Inflammatory macrophage treated with lipopolysaccharide for 4 hours (primary cell): Measurements from ENCODE around the gene HDC.

Experiments used
- DNase-seq: peaks from one replicate; pipeline ENCODE4 v3.0.0-alpha.2; 2020

Gene HDC, protein sequence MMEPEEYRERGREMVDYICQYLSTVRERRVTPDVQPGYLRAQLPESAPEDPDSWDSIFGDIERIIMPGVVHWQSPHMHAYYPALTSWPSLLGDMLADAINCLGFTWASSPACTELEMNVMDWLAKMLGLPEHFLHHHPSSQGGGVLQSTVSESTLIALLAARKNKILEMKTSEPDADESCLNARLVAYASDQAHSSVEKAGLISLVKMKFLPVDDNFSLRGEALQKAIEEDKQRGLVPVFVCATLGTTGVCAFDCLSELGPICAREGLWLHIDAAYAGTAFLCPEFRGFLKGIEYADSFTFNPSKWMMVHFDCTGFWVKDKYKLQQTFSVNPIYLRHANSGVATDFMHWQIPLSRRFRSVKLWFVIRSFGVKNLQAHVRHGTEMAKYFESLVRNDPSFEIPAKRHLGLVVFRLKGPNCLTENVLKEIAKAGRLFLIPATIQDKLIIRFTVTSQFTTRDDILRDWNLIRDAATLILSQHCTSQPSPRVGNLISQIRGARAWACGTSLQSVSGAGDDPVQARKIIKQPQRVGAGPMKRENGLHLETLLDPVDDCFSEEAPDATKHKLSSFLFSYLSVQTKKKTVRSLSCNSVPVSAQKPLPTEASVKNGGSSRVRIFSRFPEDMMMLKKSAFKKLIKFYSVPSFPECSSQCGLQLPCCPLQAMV

DNA sequence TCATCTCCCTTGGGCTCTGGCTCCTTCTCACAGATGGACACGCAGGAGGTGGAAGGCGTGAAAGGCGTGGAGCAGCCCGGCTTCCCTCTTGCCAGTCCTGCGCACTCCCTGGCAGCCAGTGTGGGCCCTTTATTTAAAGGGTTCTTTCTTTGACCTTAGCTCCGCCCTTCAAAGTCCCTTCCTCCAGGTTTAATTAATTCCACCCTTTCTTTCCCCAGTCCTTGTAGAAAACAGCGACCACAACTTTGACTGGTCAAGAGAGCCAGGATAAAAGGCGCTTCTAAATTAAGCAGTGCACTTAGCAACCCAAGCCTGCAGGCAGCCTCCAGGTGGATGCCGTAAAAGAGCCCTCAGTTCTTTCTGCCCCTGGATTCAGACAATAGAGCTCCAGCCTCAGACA is at the start of gene HDC:
Gene HDC, minus strand, starts transcription at position 107 of the 400 bp plus-strand sequence. Its CDS starts 103 bp downstream, at position 4.
- DNase-seq, result no peak

DNA sequence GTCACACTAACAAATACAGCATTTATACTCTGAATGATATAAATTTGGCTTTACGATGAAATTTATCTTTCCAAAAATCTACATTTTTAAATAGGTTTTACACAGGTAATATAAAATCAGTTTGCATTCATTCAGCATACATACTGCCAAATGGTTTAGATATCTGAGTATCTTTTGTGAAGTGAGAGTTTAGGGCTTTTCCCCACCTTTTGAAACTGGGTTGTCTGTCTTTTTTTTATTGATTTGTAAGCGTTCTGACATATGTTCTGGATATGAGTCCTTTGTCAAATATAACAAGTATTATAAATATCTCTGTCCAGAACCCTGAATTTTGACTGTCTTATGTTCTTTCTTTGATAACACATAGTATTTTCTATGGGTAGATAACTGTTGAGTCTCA is 47.1 kb upstream of the HDC start:
- DNase-seq, result no peak

DNA sequence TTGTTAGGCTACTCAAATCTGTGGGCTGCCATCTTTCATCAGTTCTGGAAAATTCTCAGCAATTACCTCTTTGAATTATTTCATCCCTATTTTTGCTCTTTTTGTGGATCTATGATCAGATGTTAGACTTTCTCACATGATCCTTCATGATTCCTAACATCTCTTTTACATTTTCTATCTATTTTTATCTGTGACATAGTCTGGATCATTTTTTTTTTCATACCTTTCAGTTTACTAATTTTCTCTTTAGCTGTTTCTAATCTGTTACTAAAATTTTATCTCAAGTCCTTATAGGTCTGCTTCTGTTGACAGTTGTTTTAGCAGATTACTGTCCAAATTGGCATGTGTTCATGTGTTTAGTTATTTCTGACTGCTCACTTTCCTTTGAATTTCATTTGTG is 42.3 kb upstream of the HDC start:
- DNase-seq, result no peak

DNA sequence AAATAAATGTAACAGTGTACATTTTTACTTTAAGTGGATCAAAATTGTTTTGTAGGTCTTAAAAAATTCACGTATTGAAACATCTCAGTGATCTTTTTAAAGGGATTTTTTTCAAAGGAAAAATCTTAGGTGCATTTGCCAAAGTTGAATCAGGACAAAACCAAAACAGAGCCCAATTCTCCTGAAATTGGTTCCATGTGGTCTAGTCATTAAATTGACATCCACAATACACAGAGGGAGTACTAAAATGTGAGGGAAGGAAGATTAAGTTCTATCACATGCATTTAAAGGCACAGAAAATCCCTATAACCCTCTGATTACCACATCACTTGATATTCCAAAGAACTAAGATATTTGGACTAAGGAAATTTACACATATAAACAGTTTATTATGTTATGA is 39.3 kb upstream of the HDC start:
- DNase-seq, result no peak

DNA sequence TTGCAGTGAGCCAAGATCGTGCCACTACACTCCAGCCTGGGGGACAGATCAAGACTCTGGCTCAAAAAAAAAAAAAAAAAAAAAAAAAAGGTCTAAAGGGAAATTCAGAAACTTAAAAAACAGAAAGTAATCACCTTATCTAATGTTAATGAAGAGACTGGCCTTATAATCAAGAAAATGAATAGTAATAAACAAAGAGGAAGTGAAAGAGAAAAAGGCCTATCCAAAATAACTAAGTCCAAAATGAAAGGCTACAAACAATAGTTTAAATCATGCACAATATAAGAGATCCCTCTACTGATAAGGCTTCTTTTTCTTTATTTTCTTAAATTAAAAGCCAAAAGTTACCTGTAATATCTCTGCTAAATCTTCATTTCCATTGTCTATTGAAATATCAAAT is 37.1 kb upstream of the HDC start:
- DNase-seq, result no peak

DNA sequence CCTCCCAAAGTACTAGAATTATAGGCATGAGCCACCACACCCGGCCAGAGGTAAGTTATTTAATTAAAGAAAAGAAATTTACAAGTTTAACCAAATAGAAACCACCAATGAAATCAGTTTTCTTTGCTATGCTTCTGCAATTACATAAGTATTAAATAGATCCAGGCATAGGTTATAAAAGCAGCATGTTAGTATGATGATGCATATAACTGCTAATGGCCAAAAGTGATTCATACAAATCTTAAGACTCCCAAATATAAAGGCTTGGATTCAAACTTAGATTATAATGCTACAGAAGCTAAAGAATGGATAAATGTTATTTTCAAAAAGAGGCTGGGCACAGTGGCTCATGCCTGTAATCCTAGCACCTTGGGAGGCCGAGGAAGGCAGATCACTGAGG is 32.8 kb upstream of the HDC start:
- no peak for DNase-seq

DNA sequence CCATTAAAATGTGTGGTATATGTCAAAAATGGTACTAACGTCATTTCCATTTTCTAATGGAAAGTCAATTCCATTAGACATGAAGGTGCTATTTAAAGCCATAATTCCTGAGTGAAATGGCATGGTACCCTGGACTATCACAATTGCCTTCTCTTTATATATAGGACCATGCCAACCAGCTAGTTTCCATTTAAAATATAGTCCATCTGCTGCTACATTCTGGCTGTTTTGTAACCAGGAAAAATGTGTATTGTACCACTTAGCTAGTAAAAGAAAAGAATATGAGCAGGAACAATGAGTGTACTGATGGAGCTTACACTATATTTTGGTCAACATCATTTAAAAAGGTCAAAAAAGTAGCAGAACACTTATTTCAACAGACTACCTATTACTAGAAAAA is 30.4 kb upstream of the HDC start:
- DNase-seq, result no peak

DNA sequence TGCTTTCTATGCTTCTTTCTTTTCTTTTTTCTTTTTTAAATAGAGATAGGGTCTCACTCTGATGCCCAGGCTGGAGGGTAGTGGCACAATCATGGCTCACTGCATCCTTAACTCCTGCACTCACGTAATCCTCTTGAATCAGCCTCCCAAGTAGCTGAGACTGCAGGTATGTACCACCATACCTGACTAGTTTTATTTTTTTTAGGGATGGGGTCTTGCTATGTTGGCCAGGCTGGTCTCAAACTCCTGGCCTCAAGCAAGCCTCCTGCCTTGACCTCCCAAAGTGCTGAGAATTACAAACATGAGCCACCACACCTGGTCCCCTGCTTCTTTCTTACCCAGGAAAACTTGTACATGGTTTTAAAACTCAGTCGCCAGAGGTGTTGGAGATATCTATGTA is 24.2 kb upstream of the HDC start:
- no peak for DNase-seq

DNA sequence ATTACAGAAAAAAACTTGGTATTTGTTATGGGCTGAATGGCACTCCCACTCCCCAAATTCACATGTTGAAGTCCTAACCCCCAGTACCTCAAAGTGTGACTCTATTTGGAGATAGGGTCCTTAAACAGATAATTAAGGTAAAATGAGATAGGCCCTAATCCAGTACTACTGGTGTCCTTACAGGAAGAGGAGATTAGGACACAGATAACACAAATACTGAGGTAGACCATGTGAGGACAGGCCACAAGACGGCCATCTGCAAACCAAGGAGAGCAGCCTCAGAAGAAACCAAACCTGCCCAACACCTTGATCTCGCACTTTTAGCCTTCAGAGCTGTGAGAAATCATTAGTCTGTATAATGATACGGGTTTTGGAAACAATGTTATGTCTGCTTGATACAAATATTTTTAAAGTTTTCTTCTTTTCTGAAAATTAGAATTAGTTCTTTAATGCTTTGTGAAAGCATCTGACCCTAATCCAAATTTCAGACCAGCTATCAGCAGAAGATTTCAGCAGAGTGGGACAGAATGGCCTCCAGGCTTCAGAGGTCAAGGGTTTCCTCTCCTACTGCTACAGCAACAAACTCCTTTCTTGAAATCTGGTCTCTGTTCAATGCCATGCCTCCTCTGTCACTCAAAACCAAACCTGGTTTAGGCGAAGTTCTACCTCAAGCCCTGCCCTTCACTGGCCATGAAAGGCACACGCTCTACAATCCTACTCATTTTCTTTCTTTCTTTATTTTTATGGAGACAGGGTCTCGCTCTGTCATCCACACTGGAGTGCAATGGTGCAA is 22.0 kb upstream of the HDC start:
- DNase-seq, result no peak

DNA sequence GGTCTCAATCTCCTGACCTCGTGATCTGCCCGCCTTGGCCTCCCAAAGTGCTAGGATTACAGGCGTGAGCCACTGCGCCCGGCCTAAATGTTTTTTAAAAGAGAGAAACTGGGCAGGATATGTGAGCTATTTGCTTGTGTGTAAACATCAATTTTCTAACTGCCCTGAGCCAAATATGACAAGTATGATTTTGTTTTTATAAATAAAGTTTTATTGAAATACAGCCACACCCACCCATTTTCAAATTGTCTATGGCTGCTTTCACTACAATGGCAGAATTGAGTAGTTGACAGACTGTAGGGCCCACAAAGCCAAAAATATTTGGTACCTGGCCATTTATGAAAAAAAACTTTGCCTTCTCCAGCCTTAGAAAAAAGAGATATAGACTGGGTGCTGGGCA is 15.9 kb upstream of the HDC start:
- no peak for DNase-seq

DNA sequence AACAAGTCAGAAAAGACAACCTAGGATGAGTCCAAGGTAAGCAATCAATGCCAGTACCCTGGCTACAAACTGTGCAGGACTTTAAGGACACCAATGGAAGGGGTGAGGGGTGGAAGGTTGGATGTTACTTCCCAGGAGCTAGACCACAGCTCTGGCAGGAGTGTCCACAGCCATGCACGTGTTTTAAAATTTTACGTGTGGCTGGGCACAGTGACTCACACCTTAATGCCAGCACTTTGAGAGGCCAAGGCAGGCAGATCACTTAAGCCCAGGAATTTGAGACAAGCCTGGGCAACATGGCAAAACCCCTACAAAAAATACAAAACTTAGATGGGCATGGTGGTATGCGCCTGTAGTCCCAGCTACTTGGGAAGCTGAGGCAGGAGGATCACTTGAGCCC is 14.7 kb upstream of the HDC start:
- no peak for DNase-seq

DNA sequence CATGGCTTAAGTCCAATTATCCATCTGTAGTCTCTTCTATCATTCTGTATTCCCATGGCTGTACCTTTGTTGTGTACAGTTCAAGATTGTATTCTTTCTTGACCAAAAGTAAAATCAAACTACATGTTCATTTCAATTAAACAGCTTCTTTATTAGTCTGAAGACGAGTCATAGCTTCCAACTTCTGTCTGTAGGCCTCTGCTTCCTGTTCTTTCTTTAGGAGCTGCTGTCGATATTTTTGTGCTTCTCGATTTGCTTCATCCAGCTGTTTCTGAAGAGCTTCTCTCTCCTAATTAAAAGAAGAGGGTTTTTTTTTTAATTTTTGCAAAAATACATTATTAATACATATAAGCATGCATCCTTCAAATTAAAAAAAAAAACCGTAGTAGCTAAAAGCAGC is 13.0 kb upstream of the HDC start:
- peak; percentile 59 for DNase-seq

DNA sequence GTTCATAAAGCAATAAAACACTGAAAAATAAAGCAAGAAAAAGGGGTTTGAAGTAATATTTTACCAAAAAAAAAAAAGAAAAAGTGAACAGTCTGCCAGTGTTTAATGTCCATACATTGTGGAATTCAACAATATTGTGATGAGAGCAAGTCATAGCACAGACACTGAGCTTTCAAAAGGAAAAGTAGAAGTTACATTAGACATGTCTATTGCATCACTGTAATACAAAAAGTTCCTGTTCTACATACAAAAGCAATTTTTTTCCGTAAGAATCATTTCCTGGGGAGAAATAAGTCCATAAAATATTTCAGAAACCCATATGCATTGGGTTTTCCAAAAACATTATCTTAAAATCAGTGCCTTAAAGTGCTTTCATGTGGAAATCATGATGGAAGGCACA is 11.8 kb upstream of the HDC start:
- DNase-seq, result peak; percentile 80

DNA sequence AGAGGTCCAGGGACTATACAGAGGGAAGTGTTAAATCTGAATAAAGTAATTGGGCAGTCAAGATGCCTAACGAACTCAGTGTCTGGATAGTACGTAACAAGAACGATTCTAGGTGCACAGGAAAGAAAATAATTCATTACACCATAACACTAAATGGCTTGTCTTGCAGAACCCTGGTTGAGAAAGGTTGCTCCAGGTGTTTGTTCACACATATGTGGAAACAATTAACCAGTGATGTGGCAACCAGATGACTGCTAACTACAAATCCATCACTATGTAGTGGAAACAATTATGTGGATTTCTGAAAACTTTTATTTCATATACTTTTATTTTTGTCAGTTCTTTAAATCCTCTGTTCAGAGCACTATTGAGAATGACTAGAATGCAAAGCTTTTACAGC is 10.4 kb upstream of the HDC start:
- DNase-seq, result peak; percentile 3

DNA sequence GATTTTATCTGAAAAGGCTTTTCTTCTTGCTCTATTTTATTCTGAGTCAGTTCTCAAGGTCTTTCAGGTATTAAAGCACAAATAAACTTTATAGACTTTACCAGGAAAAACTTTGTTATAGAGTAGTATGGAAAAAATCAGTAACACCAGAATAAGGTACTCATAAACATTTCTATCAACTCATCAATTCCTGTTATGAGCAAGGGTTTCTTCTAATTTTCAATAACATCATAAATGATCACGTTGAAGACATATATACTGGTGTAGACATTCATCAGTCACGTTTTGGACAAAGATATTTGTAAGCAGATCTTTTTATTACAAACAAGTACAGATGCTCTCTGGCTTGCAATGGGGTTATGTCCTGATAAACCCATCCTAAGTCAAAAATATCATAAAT is 9.6 kb upstream of the HDC start:
- no peak for DNase-seq

DNA sequence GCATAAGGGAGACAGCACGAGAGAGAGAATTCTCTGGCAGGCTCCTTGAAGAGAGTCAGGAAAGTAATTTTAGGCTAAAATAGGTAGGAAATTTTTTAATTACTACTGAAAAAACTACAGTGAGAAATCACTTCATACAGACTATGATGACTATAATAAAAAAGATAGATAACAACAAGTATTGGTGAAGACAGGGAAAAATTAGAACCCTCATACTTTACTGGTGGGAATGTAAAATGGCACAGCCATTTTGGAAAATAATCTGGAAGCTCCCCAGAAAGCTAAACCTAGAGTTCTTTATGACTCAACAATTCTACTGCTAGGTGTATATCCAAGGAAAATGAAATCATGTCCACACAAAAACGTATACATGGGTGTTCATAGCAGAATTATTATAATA is 2.1 kb upstream of the HDC start:
- DNase-seq, result no peak

DNA sequence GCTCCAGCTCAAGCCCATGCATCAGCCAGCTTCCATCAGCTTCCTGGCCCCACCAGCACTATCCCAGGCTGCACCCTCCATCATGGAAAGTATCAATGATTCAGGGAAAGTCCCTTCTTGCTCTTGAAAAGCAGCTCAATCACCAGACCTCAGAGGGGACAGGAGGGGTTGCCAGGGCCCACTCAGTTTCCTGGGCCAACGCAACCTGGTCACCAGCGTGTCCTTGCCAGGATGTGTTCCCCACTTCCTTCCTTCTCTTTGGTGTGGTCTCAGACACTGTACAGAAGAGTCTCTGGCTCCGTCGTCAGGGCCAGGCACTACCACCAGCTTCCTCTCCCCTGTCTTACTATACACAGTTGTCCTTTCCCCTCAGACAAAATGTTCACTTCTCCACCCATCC is 3.0 kb downstream of the HDC start:
- peak; percentile 4 for DNase-seq

DNA sequence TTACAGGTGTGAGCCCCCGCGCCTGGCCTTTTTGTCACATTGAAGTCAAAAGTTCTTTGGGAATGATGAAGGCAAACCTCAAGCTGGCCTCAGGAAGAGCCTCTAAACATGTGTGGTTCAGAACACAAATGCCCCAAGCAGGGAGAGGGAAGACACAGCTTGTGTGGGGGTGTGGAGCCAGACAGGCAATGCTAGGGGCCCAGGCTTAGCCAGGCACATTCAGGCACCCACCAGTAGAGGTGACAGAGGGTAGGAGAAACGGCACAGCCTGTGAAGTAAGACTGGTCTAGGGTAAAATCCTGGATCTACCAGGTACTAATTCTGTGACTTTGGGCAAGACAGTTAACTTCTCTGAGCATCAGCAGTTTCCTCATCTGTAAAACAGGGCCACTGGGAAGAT is 3.5 kb downstream of the HDC start:
- DNase-seq, result no peak

DNA sequence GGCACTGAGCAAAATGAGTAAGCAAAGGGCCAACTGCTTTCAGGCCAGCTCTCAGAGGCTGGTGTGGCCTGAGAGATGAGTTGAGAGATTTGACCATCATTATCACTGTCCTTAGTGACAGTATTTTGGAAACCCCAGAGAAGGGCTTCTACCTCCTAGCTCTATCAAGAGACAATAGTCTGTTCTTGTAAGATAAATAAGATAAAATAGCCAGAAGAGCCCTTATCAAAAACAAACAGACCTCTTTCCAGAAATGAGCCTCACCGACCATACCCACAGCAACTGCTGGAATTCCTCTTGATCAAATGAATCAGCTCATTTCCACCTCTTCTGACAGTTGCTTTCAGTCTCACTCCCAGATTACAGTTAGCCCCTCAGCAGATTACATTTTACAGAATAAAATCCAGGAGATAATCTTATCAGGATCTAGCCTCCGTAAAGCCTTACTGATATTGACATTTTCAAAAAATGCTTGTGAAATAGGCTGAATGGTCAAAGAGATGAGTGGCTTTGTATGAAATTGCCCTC is 4.5 kb downstream of the HDC start:
- DNase-seq, result no peak

DNA sequence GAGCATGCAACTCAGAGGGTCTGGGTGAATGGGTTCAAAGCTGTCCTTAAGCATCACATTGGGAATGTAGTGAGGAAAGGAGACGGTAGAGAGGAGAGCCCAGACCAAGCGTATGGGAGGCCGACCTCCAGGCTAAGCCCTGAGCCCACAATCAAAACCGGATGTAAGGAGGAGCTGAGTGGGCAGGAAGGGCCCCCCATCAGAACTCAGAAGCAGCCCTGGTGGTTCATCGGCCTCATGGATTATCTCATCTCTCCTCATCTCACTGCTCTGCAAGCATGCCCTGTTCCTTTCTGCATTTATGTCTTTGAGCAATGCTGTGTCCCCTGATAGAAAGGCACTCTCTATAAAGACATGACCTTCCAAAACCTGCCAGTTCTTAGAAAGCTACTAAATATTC is 6.2 kb downstream of the HDC start:
- no peak for DNase-seq

DNA sequence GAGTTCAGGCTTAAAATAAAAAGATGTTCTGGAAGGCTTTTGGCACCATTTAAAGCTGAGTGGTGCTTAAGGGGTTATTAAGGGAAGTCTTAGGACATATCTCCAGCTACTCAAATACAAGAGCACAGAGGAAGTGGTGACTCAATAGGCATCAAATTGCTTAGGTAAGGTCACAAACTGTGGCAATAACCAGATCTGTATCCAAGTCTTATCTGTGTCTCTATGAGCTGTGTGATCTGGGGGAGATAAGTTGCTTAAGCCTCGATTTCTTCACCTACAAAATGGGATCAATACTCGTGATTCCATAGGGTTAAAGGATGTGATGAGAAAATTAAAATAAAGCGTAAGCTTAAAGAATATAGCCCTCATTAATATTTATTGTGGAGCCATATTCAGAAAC is 7.6 kb downstream of the HDC start:
- DNase-seq, result peak; percentile 79

DNA sequence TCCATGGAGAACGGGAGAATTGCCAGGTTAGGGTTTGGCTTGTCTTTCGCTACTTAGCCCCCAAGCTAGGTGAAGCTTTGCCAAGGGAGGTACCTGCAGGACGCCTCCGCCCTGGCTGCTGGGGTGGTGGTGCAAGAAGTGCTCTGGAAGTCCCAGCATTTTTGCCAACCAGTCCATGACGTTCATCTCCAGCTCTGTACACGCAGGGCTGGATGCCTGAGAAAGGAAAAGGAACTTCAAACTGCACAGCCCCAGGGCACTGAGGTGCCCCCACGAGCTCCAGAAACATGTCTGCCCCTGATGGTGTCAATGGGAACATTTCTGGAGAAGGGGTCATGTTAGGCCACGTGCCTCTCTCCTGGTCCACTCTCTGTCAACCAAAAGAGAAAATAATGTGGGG is 8.2 kb downstream of the HDC start:
- DNase-seq, result no peak

DNA sequence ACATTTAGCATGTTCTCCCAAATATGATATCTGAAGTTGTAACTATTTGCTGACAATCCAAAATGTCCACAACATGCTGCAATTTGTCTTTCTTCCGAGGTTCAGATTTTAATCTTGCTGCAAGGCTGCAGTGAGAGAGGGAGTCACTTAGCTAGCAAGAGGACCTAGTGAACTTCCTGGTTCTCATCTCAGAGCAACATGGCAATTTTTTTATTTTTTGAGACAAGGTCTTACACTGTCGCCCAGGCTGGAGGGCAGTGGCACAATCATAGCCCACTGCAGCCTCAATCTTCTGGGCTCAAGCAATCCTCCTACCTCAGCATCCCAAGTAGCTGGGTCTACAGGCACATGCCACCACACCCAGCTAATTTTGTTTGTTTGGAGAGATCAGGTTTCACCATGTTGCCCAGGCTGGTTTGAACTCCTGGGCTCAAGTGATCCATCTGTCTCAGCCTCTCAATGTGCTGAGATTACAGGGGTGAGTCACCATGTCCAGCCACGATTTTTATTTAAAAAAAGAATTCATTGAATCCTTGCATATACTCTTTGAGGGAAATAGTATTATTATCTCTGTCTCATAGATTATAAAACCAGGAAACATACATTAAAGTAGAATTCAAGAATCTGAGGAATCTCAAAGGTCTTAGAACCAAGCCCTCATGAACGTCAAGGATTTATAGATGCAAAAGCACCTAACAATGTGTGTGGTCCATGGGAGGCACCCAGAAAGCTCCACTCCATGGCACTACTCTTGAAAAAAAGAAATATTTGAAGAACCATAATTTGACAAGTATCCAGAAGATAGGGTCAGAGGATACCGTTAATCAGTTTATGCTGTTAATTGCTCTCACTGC is 9.1 kb downstream of the HDC start:
- no peak for DNase-seq
